ENCODE results near the gene GABRG3. TPM values are rescaled to one million over a fixed set of nuclear protein-coding genes. Genes with fewer than 3 reads are reported as not detected.

The GABRG3 gene
- total RNA-seq, 4 donors from 2014 or later = not detected

DNA sequence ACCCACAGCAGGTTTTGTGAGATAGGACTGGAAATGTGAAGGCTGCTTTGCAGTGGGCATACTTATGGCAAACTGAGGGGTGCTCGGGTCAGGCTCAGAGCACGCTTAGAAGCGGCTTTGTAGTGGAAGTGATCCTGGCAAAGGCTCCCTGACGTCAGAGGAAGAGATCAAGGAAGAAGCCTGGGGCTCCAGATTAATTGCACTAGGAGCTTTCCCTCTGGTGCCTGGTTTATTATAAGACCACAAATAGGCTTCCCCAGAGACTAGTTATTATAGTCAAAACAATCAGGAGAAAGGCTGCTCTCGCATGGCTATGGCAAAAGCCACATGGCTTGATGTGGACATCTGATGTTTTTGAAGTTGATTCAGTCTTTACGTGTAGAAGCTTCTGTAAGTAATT is 515.1 kb downstream of the GABRG3 start:
- DNase-seq (ENCODE audit: low spot score) (no peak), ATAC-seq (ENCODE audit: low FRiP score) (no peak)
- TF ChIP-seq, protein P1, sequence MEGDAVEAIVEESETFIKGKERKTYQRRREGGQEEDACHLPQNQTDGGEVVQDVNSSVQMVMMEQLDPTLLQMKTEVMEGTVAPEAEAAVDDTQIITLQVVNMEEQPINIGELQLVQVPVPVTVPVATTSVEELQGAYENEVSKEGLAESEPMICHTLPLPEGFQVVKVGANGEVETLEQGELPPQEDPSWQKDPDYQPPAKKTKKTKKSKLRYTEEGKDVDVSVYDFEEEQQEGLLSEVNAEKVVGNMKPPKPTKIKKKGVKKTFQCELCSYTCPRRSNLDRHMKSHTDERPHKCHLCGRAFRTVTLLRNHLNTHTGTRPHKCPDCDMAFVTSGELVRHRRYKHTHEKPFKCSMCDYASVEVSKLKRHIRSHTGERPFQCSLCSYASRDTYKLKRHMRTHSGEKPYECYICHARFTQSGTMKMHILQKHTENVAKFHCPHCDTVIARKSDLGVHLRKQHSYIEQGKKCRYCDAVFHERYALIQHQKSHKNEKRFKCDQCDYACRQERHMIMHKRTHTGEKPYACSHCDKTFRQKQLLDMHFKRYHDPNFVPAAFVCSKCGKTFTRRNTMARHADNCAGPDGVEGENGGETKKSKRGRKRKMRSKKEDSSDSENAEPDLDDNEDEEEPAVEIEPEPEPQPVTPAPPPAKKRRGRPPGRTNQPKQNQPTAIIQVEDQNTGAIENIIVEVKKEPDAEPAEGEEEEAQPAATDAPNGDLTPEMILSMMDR (IDR thresholded peaks at IDR 0.05) = no peak

DNA sequence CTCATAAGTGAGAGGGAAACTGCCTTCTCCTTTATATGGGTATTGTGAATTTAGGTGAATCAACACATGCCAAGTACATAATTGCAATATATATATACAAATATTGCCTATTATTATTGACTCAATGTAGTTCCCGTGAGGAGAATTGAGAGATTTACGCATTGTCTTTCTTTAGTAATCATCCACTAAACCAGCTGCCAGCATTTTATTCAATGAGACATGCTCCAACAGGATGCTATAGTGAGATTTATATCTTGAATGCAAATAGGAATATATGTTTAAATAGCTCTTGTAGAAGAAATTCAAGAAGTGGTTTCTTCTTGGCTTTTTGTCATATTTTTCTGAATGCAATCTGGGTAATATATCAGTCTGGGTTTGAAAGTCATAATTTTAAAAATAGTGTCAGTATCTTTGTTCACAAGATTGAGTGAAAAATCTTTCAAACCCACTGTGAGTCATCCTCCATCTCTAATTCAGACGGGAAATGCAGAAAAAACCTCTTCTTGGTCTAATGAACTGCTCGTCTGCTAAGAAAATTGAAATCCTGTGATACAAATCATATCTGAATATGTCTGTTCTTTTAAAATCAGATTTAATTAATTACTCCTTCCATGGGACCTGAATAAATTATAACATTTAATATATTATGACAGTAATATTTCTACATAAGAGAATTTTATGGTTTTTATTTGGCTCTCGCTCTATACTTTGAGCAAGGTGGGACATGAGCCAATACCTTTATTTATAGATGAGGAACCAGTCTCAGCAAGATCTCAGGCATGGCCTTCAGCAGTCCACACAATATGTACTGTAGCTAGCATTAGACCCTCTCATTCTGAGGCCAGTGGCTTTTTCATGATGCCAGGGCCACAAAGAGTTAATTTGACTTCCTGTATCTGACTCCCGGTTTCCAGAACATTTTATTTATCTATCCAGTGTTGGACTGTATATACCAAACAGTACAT is 516.0 kb downstream of the GABRG3 start:
- TF ChIP-seq, protein P1 (IDR thresholded peaks at IDR 0.05) = no peak
- DNase-seq (ENCODE audit: low spot score) (no peak), ATAC-seq (ENCODE audit: low FRiP score) (no peak)

DNA sequence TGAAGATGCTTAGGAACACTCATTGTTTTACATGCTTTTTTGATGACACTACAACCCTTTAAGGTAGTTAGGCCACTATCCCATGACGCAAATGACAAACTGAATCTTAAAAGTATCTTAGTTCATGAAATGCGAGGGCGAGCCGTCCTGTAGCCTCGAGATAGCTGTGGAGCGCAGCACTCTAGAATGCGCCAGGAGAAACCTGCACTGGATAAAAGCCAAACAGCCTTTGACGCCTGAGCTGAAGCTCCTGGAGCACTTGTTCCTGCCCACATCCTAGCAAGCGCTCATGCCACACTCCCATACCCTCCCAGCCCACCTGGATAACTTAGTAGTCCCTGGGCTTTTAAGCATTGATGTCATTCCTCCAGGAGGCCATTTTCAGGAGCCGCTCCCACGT is 516.9 kb downstream of the GABRG3 start:
- TF ChIP-seq, protein P1 (IDR thresholded peaks at IDR 0.05) = no peak
- DNase-seq (ENCODE audit: low spot score) = no peak
- no peak for ATAC-seq (ENCODE audit: low FRiP score)

DNA sequence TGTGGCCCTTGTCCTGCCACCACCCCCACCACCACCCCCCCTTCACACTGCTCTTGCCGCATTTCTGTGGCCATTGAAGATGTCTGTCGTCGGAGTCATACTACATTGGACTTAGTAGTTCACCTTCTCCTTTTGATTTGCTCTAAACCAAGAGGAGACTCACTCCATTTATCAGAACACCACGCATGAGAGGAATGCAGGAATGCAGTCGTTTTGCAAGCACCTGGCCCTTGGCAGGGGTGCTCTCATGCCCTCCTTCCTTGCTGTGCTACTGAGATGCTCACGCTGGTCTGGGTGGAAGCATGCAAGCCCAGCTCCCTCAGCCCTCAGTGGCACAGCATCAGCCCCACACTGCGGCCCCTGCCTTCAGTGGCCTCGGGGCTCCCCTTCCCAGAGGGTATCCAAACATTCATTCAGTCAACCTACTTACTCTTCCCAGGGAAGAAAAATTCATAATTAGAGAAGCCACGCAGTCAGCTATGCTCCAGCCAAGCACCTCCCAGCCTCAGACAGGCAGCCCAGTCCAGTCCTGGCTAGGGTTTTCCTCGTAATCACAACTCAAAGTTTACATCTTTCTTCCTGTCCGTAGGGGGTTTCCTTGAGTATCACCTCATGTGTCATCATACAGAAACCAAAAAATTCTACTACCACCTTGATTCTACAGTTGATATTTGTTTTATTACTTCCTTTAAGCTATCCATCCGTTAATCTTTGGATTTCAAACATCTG is 520.0 kb downstream of the GABRG3 start:
- ATAC-seq (ENCODE audit: low FRiP score) (no peak), DNase-seq (ENCODE audit: low spot score) (no peak)
- TF ChIP-seq, protein P1 (IDR thresholded peaks at IDR 0.05) = no peak

DNA sequence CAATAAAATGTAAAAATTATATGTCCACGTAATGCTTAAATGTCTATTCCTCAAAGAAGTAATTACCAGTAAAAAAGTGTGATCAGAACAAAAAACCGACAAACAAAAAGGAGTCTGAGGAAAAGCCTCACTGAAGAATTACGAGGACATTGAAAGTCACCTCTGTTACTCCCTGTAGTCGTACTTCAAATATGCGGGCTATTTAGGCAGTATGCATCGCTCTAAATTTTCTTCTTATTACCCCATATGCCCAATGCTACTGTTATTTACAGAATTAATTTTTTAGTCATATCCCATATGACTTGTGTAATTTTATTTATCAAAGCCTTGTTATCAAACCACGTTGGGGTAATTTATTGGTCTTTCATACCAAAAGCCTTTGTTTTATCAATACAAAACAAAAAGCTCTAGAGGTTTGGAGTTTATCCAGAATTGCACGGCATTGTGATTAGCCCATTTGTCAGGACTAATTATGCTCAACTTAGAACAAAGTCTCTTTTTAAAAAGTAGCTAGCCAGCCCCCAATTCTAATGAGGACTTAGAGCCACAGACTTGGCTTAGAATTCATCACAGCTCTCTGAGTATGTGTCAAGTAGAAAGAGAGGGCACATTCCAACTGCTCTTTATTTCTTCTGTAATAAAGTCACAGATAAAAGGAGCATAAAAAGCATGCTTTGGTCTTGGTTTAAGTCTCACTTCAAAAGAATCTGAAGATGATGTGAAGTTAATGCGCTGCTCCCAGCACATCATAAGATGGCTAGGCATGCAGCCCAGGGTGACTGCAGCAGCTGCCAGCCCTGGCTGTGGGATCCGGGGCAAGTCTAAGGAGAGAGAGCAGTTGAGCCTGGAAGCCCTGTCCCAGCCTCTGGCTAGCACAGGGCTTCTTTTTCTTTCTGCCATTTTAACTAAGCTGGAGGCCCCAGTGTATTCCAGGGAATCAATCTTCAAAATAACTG is 521.0 kb downstream of the GABRG3 start:
- DNase-seq (ENCODE audit: low spot score) (no peak), ATAC-seq (ENCODE audit: low FRiP score) (no peak)
- TF ChIP-seq, protein P1 (IDR thresholded peaks at IDR 0.05) = no peak

DNA sequence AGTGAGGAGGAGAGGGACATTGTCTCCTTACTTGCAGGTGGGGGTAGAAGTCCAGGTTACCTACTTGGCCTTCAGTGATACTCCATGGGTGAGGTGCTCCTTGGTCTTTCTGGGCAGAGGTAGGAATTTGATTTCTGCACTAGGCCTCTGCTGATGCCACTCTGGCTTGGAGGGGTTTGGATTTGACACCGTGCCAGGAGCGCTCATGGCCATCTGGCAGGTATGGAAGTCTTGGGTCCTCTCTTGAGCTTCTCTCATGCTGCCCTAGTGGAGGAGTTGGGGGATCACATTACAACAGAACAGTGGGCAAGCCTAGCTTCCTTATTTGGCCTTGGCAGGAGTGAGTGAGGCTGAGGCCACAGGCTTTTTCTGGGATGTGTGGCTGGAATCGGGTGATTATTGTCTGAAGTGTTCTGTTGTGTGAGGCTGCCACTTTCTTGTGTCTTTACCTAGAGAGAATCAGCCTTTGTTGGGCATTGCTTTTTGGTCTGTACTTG is 525.0 kb downstream of the GABRG3 start:
- ATAC-seq (ENCODE audit: low FRiP score) = no peak
- DNase-seq (ENCODE audit: low spot score) = no peak

More for the DNA sequence above, 525.0 kb downstream of the GABRG3 start:
- TF ChIP-seq, protein P1 (IDR thresholded peaks at IDR 0.05) = no peak
